HG02610 (cell line): ENCODE results near the gene DCAF4L1.

Experiments
- ATAC-seq: cut with Tn5 transposase; IDR thresholded peaks from one replicate; pipeline ENCODE4 v1.9.1; 2021; ENCODE audit warnings: mild to moderate bottlenecking, moderate library complexity; ENCODE audit not compliant: unreplicated experiment

Gene DCAF4L1

GRCh38 chr4:41981456-41981855, at the start of gene DCAF4L1:
Gene DCAF4L1, plus strand, starts transcription at chr4:41981756. Its CDS starts 37 bp downstream, at chr4:41981793.
- ATAC-seq, result no peak

- no peak for ATAC-seq
Measured at GRCh38 chr4:41932988-41933387, 48.6 kb upstream of the DCAF4L1 start.

GRCh38 chr4:41933997-41934503, 47.5 kb upstream of the DCAF4L1 start:
- ATAC-seq, result no peak

- no peak for ATAC-seq
Measured at GRCh38 chr4:41934514-41934900, 47.0 kb upstream of the DCAF4L1 start.

- peak; percentile 92 for ATAC-seq
Measured at GRCh38 chr4:41934901-41935651, 46.5 kb upstream of the DCAF4L1 start, which contains the start of gene TMEM33. Gene TMEM33, plus strand, starts transcription at chr4:41935429. Its CDS starts 56 bp downstream, at chr4:41935485.

GRCh38 chr4:41935652-41936021, 45.9 kb upstream of the DCAF4L1 start:
- ATAC-seq, result peak; percentile 19

GRCh38 chr4:41939016-41939626, 42.4 kb upstream of the DCAF4L1 start:
- ATAC-seq, result no peak

GRCh38 chr4:41940834-41941233, 40.7 kb upstream of the DCAF4L1 start:
- no peak for ATAC-seq

GRCh38 chr4:41943506-41943905, 38.0 kb upstream of the DCAF4L1 start:
- ATAC-seq, result no peak

GRCh38 chr4:41944089-41944488, 37.5 kb upstream of the DCAF4L1 start:
- ATAC-seq, result no peak

GRCh38 chr4:41949531-41949930, 32.0 kb upstream of the DCAF4L1 start:
- no peak for ATAC-seq

GRCh38 chr4:41957634-41958033, 23.9 kb upstream of the DCAF4L1 start:
- peak; percentile 55 for ATAC-seq

- ATAC-seq, result no peak
Measured at GRCh38 chr4:41963105-41963504, 18.5 kb upstream of the DCAF4L1 start.

- ATAC-seq, result no peak
Measured at GRCh38 chr4:41964401-41964800, 17.2 kb upstream of the DCAF4L1 start.

- no peak for ATAC-seq
Measured at GRCh38 chr4:41967392-41967791, 14.2 kb upstream of the DCAF4L1 start.

GRCh38 chr4:41969671-41970070, 11.9 kb upstream of the DCAF4L1 start:
- no peak for ATAC-seq

- no peak for ATAC-seq
Measured at GRCh38 chr4:41975341-41975740, 6.2 kb upstream of the DCAF4L1 start.

- ATAC-seq, result no peak
Measured at GRCh38 chr4:41976775-41977516, 4.6 kb upstream of the DCAF4L1 start.

- ATAC-seq, result no peak
Measured at GRCh38 chr4:41977709-41978108, 3.8 kb upstream of the DCAF4L1 start.

- ATAC-seq, result no peak
Measured at GRCh38 chr4:41982716-41983115, 1.2 kb downstream of the DCAF4L1 start.

GRCh38 chr4:41985151-41985550, 3.6 kb downstream of the DCAF4L1 start:
- ATAC-seq, result no peak

- peak; percentile 11 for ATAC-seq
Measured at GRCh38 chr4:41989994-41990364, 8.4 kb downstream of the DCAF4L1 start.
